ENCODE measurements around the gene BCAS3. TPM values are rescaled to one million over a fixed set of nuclear protein-coding genes. Genes with fewer than 3 reads are reported as not detected.

The BCAS3 gene
- total RNA-seq, 4 donors from 2014 or later, result 20.7 to 76.3 (median 39.8) TPM

DNA sequence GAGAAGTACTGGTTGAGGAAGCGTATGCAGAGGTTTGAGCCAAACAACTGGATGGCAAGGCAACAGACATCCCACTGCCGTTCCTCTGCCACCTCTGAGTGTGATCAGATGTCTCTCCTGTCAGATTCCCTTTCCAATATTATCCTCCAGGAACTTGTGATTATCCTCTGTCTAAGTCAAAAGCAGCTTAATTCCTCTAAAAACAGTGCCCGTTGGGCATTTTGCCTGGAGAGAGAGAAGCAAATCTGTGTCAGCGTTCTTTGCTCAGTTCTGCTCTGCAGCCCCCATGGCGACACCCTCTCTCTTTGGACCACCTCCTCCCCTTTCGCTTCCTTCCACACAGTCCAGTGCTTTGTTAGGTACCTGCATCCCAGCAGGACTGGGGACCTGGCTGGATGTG lies 665.9 kb downstream of the BCAS3 start:
- H3K36me3 ChIP-seq, result no peaks in the 10 kb centered on the region
- intact Hi-C loops (cut with DNase I; ENCODE audit: low total_unique reads), result no loop called here
- TF ChIP-seq EP300 (IDR thresholded peaks at IDR 0.05; ENCODE audit: low read depth) (no peak), POLR2AphosphoS5 (IDR thresholded peaks at IDR 0.05) (no peak), POLR2A (IDR thresholded peaks at IDR 0.05) (no peak)
- TF ChIP-seq, protein P1, sequence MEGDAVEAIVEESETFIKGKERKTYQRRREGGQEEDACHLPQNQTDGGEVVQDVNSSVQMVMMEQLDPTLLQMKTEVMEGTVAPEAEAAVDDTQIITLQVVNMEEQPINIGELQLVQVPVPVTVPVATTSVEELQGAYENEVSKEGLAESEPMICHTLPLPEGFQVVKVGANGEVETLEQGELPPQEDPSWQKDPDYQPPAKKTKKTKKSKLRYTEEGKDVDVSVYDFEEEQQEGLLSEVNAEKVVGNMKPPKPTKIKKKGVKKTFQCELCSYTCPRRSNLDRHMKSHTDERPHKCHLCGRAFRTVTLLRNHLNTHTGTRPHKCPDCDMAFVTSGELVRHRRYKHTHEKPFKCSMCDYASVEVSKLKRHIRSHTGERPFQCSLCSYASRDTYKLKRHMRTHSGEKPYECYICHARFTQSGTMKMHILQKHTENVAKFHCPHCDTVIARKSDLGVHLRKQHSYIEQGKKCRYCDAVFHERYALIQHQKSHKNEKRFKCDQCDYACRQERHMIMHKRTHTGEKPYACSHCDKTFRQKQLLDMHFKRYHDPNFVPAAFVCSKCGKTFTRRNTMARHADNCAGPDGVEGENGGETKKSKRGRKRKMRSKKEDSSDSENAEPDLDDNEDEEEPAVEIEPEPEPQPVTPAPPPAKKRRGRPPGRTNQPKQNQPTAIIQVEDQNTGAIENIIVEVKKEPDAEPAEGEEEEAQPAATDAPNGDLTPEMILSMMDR (IDR thresholded peaks at IDR 0.05), result no peak
- H3K9me3 ChIP-seq, result no peaks in the 10 kb centered on the region
- no peaks in the 10 kb centered on the region for H3K4me1 ChIP-seq
- no peak for DNase-seq
- peaks cover 60% of the 10 kb centered on the region for H3K27me3 ChIP-seq
- no peak overlapping the region for H3K27ac ChIP-seq
- no peak overlapping the region for H3K4me3 ChIP-seq
- 74% methylated on average over 6 of the region's 6 CpGs; no CpG with 5 or more reads in 1 of the 2 donors for WGBS, 2 donors (ENCODE audit: low coverage in 1 of 2)
- in situ Hi-C loops (cut with MboI; ENCODE audit: low pct_ligation_motif_present in 1 of 4, low pct_unique_long_range_greater_than_20kb in 1 of 4, low sequenced_read_pairs in 3 of 4), result no loop called here

DNA sequence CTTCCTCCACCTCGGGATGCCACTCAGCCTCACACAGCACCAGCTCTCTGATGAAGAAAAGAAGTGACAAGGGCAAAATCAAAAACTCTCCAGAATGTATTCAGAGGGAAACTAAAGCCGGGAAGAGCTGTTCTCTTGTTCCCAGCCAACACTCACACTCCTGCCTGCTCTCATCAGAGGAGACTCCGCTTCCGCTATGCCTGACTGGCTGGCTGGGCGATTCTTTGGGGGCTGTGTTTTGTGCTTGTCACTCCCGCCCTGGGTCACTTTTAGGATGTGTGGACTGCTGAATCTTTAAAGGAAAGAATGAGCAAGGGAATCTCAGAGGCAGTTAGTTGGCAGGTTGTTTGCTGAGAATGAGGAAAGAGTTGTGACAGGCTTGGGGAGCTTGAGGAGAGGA lies 667.4 kb downstream of the BCAS3 start:
- DNase-seq, result no peak
- in situ Hi-C loops (cut with MboI; ENCODE audit: low pct_ligation_motif_present in 1 of 4, low pct_unique_long_range_greater_than_20kb in 1 of 4, low sequenced_read_pairs in 3 of 4) (no loop called here), intact Hi-C loops (cut with DNase I; ENCODE audit: low total_unique reads) (no loop called here)
- TF ChIP-seq EP300 (IDR thresholded peaks at IDR 0.05; ENCODE audit: low read depth) (no peak), POLR2AphosphoS5 (IDR thresholded peaks at IDR 0.05) (no peak), POLR2A (IDR thresholded peaks at IDR 0.05) (no peak)
- TF ChIP-seq, protein P1 (IDR thresholded peaks at IDR 0.05), result no peak
- Histone ChIP-seq H3K36me3 (no peaks in the 10 kb centered on the region), H3K27ac (no peak overlapping the region), H3K4me1 (no peaks in the 10 kb centered on the region), H3K4me3 (no peak overlapping the region), H3K9me3 (no peaks in the 10 kb centered on the region), H3K27me3 (peaks cover 46% of the 10 kb centered on the region)
- WGBS, 2 donors (ENCODE audit: low coverage in 1 of 2), result 92% methylated on average over 6 of the region's 6 CpGs; no CpG with 5 or more reads in 1 of the 2 donors

DNA sequence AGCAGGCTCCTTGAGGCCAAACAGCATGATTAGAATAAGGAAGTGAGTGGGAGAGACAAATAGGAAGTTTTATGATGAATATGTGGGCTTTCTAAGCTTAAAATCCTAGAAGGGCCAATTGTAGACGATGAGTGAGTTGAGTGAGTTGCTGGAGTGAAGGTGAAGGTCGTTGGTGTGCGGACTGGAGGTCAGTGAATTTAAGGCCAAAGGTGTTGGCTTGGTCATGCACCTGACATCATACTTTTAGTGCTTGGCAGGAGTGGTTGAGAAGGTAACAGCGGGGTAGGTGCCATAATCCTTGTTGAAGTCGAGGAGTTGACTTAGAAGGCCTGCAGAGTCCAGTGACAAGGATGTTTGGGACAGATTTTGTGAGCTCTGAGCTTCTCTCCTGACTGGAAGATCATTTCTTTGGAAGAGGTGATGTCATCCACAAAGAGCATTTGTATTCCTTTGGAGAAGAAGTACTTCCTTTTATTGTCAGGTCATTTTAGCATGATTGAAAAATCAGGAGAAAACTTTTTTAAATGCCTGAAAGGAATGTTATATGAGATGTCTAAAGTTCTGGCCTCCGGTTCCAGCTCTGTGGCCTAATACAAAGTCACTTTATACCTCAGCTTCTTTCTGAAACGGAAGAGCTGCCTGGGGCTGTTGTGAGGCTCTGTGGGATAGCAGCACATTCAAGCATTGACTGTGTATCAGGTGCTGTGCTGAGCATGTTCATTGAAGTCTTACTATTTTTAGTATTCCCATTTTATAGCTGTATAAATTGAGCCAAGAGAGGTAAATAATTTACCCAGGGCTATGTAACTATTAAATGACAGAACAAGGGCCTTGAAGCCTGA lies 668.4 kb downstream of the BCAS3 start:
- no peak for TF ChIP-seq POLR2A (IDR thresholded peaks at IDR 0.05)
- TF ChIP-seq, protein P1 (IDR thresholded peaks at IDR 0.05), result no peak

DNA sequence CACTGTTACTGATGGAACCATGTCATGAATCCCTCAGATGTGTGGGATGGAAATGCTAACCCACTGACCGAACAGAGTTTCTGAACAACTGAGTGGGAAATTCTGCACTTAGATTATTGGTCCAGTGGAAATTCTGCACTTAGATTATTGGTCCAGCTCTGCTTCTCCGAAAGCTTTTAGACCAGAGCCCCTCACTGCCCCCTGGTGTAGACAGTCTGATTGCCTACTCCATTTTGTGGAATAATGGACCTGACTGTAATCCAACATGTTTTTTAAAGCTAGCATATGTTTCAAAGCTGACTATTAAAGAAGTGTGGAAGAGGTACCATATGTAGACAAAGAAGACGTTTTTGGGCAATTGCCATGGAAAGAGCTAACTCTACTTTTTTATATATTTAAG lies 671.7 kb downstream of the BCAS3 start:
- intact Hi-C loops (cut with DNase I; ENCODE audit: low total_unique reads) (no loop called here), in situ Hi-C loops (cut with MboI; ENCODE audit: low pct_ligation_motif_present in 1 of 4, low pct_unique_long_range_greater_than_20kb in 1 of 4, low sequenced_read_pairs in 3 of 4) (no loop called here)
- Histone ChIP-seq H3K27me3 (peaks cover 17% of the 10 kb centered on the region), H3K9me3 (no peaks in the 10 kb centered on the region), H3K4me1 (no peaks in the 10 kb centered on the region), H3K27ac (no peak overlapping the region), H3K36me3 (no peaks in the 10 kb centered on the region), H3K4me3 (no peak overlapping the region)
- no peak for DNase-seq
- 57 to 81% methylated on average over 1 to 3 of the region's 3 CpGs for WGBS, 2 donors (ENCODE audit: low coverage in 1 of 2)
- no peak for TF ChIP-seq POLR2AphosphoS5 (IDR thresholded peaks at IDR 0.05)
- no peak for TF ChIP-seq EP300 (IDR thresholded peaks at IDR 0.05; ENCODE audit: low read depth)
- no peak for TF ChIP-seq POLR2A (IDR thresholded peaks at IDR 0.05)
- TF ChIP-seq, protein P1 (IDR thresholded peaks at IDR 0.05), result no peak

More for the DNA sequence above, 668.4 kb downstream of the BCAS3 start:
- DNase-seq, result no peak
- H3K4me1 ChIP-seq, result no peaks in the 10 kb centered on the region
- intact Hi-C loops (cut with DNase I; ENCODE audit: low total_unique reads), result no loop called here
- in situ Hi-C loops (cut with MboI; ENCODE audit: low pct_ligation_motif_present in 1 of 4, low pct_unique_long_range_greater_than_20kb in 1 of 4, low sequenced_read_pairs in 3 of 4), result no loop called here
- peaks cover 36% of the 10 kb centered on the region for H3K27me3 ChIP-seq
- H3K36me3 ChIP-seq, result no peaks in the 10 kb centered on the region
- no peak overlapping the region for H3K4me3 ChIP-seq
- H3K9me3 ChIP-seq, result no peaks in the 10 kb centered on the region
- 82 to 88% methylated on average over 7 of the region's 7 CpGs for WGBS, 2 donors (ENCODE audit: low coverage in 1 of 2)
- H3K27ac ChIP-seq, result no peak overlapping the region

Data from transverse colon (tissue), 4 donors.